HEK293 (cell line): Measurements from ENCODE around the gene HLF.

Experiments
- CTCF ChIA-PET: fragments of 350-600 bp; formaldehyde crosslinking; extraction: SDS; loops from one replicate; lab custom pipeline; 2021; ENCODE audit warnings: antibody characterized with exemption; lab: Yijun Ruan, JAX
- POLR2A ChIA-PET: fragments of 300-600 bp; formaldehyde crosslinking; extraction: SDS; loops from one replicate; lab custom pipeline; 2020; ENCODE audit warnings: antibody characterized with exemption, inconsistent platforms; lab: Yijun Ruan, JAX
- H3K27ac ChIP-seq: fragments of 200-500 bp; sonication (Bioruptor generic); 2 replicates; pipeline ENCODE4 v1.5.1; 2014; ENCODE audit warnings: low read depth, low read length, control low read depth, inconsistent platforms; ENCODE audit errors: extremely low read depth
- H3K36me3 ChIP-seq, 2 experiments: fragments of 200-500 bp in 1 of 2; sonication (Bioruptor generic) in 1 of 2; 1 replicate in 1 of 2; 2 replicates in 1 of 2; pipeline ENCODE4 v1.5.1; 2014 to 2017; ENCODE audit warnings: inconsistent platforms in 2 of 2, low read length in 2 of 2; ENCODE audit not compliant: control insufficient read depth in 2 of 2, insufficient read depth in 1 of 2
- H3K4me1 ChIP-seq: fragments of 200-500 bp; sonication (Bioruptor generic); 2 replicates; pipeline ENCODE4 v1.5.1; 2014; ENCODE audit warnings: mild to moderate bottlenecking, low read length, inconsistent platforms; ENCODE audit not compliant: control insufficient read depth, insufficient read depth
- H3K4me3 ChIP-seq: 2 replicates; pipeline ENCODE4 v1.5.1; 2011; ENCODE audit warnings: low read depth, mild to moderate bottlenecking, control low read depth, low read length, moderate library complexity
- H3K9me3 ChIP-seq: fragments of 200-500 bp; sonication (Bioruptor generic); 2 replicates; pipeline ENCODE4 v1.5.1; 2014; ENCODE audit warnings: low read depth, low read length, inconsistent platforms; ENCODE audit not compliant: control insufficient read depth, insufficient read depth
- BCL11B ChIP-seq: fragments of 450-650 bp; formaldehyde crosslinking; IDR thresholded peaks from 2 replicates; pipeline ENCODE4 v1.5.1; 2016; ENCODE audit warnings: low read depth, missing biosample characterization, missing genetic modification characterization
- HOXA7 ChIP-seq: sonication (generic); formaldehyde crosslinking; IDR thresholded peaks from 2 replicates; pipeline ENCODE4 v1.8.1; 2022; ENCODE audit warnings: missing genetic modification reagents, borderline replicate concordance
- OSR2 ChIP-seq: fragments of 450-650 bp; formaldehyde crosslinking; IDR thresholded peaks from 2 replicates; pipeline ENCODE4 v1.5.1; 2016; ENCODE audit warnings: missing biosample characterization, missing genetic modification characterization
- ZBTB1 ChIP-seq: fragments of 450-650 bp; formaldehyde crosslinking; IDR thresholded peaks from 2 replicates; pipeline ENCODE4 v1.5.1; 2016; ENCODE audit warnings: missing biosample characterization, missing genetic modification characterization
- ZNF146 ChIP-seq: fragments of 450-650 bp; formaldehyde crosslinking; IDR thresholded peaks from 2 replicates; pipeline ENCODE4 v1.5.1; 2016; ENCODE audit warnings: missing biosample characterization, missing genetic modification characterization
- ZNF155 ChIP-seq: fragments of 450-650 bp; formaldehyde crosslinking; IDR thresholded peaks from 2 replicates; pipeline ENCODE4 v1.5.1; 2016; ENCODE audit warnings: missing biosample characterization, missing genetic modification characterization
- ZNF169 ChIP-seq: fragments of 450-650 bp; formaldehyde crosslinking; IDR thresholded peaks from 2 replicates; pipeline ENCODE4 v1.5.1; 2016; ENCODE audit warnings: missing biosample characterization, missing genetic modification characterization
- ZNF214 ChIP-seq: fragments of 450-650 bp; formaldehyde crosslinking; IDR thresholded peaks from 2 replicates; pipeline ENCODE4 v1.5.1; 2017; ENCODE audit warnings: missing biosample characterization, mild to moderate bottlenecking, missing genetic modification characterization, borderline replicate concordance
- ZNF221 ChIP-seq: fragments of 450-650 bp; formaldehyde crosslinking; IDR thresholded peaks from 2 replicates; pipeline ENCODE4 v1.5.1; 2017; ENCODE audit warnings: missing biosample characterization, missing genetic modification characterization, borderline replicate concordance
- ZNF248 ChIP-seq: fragments of 450-650 bp; formaldehyde crosslinking; IDR thresholded peaks from 2 replicates; pipeline ENCODE4 v1.5.1; 2017; ENCODE audit warnings: missing biosample characterization, missing genetic modification characterization
- ZNF292 ChIP-seq: fragments of 450-650 bp; formaldehyde crosslinking; IDR thresholded peaks from 2 replicates; pipeline ENCODE4 v1.5.1; 2016; ENCODE audit warnings: low read depth, missing biosample characterization, missing genetic modification characterization, borderline replicate concordance
- ZNF311 ChIP-seq: fragments of 450-650 bp; formaldehyde crosslinking; IDR thresholded peaks from 2 replicates; pipeline ENCODE4 v1.5.1; 2017; ENCODE audit warnings: missing biosample characterization, missing genetic modification characterization, borderline replicate concordance
- ZNF362 ChIP-seq: fragments of 450-650 bp; formaldehyde crosslinking; IDR thresholded peaks from 2 replicates; pipeline ENCODE4 v1.5.1; 2016; ENCODE audit warnings: missing biosample characterization, missing genetic modification characterization
- ZNF426 ChIP-seq: fragments of 450-650 bp; formaldehyde crosslinking; IDR thresholded peaks from 2 replicates; pipeline ENCODE4 v1.5.1; 2017; ENCODE audit warnings: missing biosample characterization, missing genetic modification characterization, mild to moderate bottlenecking, inconsistent platforms, moderate library complexity
- ZNF548 ChIP-seq: fragments of 450-650 bp; formaldehyde crosslinking; IDR thresholded peaks from 2 replicates; pipeline ENCODE4 v1.5.1; 2016; ENCODE audit warnings: missing biosample characterization, missing genetic modification characterization
- ZNF624 ChIP-seq: fragments of 450-650 bp; formaldehyde crosslinking; IDR thresholded peaks from 2 replicates; pipeline ENCODE4 v1.5.1; 2017; ENCODE audit warnings: missing biosample characterization, missing genetic modification characterization
- ZNF677 ChIP-seq: fragments of 450-650 bp; IDR thresholded peaks from 2 replicates; pipeline ENCODE4 v1.5.0; 2018; ENCODE audit warnings: missing biosample characterization, mild to moderate bottlenecking, missing genetic modification characterization, moderate library complexity
- ZNF701 ChIP-seq: fragments of 450-650 bp; formaldehyde crosslinking; IDR thresholded peaks from 2 replicates; pipeline ENCODE4 v1.5.1; 2016; ENCODE audit warnings: missing biosample characterization, missing genetic modification characterization
- ZNF704 ChIP-seq: fragments of 450-650 bp; formaldehyde crosslinking; IDR thresholded peaks from 2 replicates; pipeline ENCODE4 v1.5.1; 2016; ENCODE audit warnings: missing biosample characterization, missing genetic modification characterization
- ZNF707 ChIP-seq: fragments of 450-650 bp; formaldehyde crosslinking; IDR thresholded peaks from 2 replicates; pipeline ENCODE4 v1.5.1; 2016; ENCODE audit warnings: missing biosample characterization, missing genetic modification characterization
- ZNF843 ChIP-seq: fragments of 450-650 bp; formaldehyde crosslinking; IDR thresholded peaks from 2 replicates; pipeline ENCODE4 v1.5.1; 2016; ENCODE audit warnings: missing biosample characterization, missing genetic modification characterization
- ZSCAN4 ChIP-seq: fragments of 450-650 bp; formaldehyde crosslinking; IDR thresholded peaks from 2 replicates; pipeline ENCODE4 v1.5.1; 2017; ENCODE audit warnings: missing biosample characterization, missing genetic modification characterization
- TF ChIP-seq, protein P1 (sequence below): fragments of 450-650 bp; formaldehyde crosslinking; IDR thresholded peaks from 2 replicates; pipeline ENCODE4 v1.5.1; 2016; ENCODE audit warnings: missing biosample characterization, missing genetic modification characterization
- TF ChIP-seq, protein P2 (sequence below): fragments of 450-650 bp; formaldehyde crosslinking; IDR thresholded peaks from 2 replicates; pipeline ENCODE4 v1.5.1; 2016; ENCODE audit warnings: missing biosample characterization, missing genetic modification characterization
- TF ChIP-seq, protein P3 (sequence below): fragments of 450-650 bp; formaldehyde crosslinking; IDR thresholded peaks from 2 replicates; pipeline ENCODE4 v1.5.1; 2016; ENCODE audit warnings: missing biosample characterization, missing genetic modification characterization
- TF ChIP-seq, protein P4 (sequence below): fragments of 450-650 bp; formaldehyde crosslinking; IDR thresholded peaks from 2 replicates; pipeline ENCODE4 v1.5.1; 2016; ENCODE audit warnings: missing biosample characterization, missing genetic modification characterization, borderline replicate concordance

Gene HLF

DNA sequence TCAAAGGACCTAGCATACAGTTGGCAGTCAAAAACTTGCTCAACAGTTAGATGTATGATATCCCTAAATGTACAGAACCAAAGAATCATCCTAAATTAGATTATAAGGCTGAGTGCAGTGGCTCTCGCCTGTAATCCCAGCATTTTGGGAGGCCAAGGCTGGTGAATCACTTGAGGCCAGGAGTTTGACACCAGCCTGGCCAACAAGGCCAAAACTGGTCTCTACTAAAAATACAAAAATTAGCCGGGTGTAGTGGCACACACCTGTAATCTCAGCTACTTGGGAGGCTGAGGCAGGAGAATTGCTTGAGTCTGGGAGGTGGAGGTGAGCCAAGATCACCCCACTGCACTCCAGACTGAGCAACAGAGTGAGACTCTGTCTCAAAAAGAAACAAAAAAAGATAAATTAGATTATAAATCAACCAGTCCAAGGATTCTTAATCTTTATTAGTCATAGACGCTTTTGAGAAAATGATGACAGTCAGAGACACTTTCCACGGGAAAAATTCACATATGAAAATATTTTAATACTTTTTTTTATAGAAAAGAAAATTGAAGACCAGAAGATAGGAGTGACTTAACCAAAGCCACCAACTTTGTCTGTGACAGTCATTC, 79.2 kb downstream of the HLF start:
- Histone ChIP-seq H3K4me1 (no peaks in the 10 kb centered on the region), H3K36me3 (no peaks in the 10 kb centered on the region), H3K9me3 (no peaks in the 10 kb centered on the region), H3K27ac (no peak overlapping the region), H3K4me3 (no peak overlapping the region)
- no peak for TF ChIP-seq ZNF677 (tag by site-specific recombination)
- TF ChIP-seq ZSCAN4 (tag by site-specific recombination) = no peak
- TF ChIP-seq ZNF169 (tag by site-specific recombination) = no peak
- TF ChIP-seq, protein P1, sequence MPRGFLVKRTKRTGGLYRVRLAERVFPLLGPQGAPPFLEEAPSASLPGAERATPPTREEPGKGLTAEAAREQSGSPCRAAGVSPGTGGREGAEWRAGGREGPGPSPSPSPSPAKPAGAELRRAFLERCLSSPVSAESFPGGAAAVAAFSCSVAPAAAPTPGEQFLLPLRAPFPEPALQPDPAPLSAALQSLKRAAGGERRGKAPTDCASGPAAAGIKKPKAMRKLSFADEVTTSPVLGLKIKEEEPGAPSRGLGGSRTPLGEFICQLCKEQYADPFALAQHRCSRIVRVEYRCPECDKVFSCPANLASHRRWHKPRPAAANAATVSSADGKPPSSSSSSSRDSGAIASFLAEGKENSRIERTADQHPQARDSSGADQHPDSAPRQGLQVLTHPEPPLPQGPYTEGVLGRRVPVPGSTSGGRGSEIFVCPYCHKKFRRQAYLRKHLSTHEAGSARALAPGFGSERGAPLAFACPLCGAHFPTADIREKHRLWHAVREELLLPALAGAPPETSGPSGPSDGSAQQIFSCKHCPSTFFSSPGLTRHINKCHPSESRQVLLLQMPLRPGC = no peak
- TF ChIP-seq ZNF292 (tag by site-specific recombination) = no peak
- no peak for TF ChIP-seq ZNF146 (tag by site-specific recombination)
- TF ChIP-seq, protein P2, sequence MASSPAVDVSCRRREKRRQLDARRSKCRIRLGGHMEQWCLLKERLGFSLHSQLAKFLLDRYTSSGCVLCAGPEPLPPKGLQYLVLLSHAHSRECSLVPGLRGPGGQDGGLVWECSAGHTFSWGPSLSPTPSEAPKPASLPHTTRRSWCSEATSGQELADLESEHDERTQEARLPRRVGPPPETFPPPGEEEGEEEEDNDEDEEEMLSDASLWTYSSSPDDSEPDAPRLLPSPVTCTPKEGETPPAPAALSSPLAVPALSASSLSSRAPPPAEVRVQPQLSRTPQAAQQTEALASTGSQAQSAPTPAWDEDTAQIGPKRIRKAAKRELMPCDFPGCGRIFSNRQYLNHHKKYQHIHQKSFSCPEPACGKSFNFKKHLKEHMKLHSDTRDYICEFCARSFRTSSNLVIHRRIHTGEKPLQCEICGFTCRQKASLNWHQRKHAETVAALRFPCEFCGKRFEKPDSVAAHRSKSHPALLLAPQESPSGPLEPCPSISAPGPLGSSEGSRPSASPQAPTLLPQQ (tag by site-specific recombination) = no peak
- no peak for TF ChIP-seq ZBTB1 (tag by site-specific recombination)
- TF ChIP-seq ZNF248 = no peak
- no peak for TF ChIP-seq ZNF221 (tag by site-specific recombination)
- TF ChIP-seq HOXA7 = no peak
- ChIA-PET CTCF (interaction anchor here (0.5 to 7.8 kb wide), 4 partner anchors 13 to 563 kb away, joined by 3 to 106 read pairs (median 6); no protein-coding TSS in a partner anchor), POLR2A (no interaction called here)

DNA sequence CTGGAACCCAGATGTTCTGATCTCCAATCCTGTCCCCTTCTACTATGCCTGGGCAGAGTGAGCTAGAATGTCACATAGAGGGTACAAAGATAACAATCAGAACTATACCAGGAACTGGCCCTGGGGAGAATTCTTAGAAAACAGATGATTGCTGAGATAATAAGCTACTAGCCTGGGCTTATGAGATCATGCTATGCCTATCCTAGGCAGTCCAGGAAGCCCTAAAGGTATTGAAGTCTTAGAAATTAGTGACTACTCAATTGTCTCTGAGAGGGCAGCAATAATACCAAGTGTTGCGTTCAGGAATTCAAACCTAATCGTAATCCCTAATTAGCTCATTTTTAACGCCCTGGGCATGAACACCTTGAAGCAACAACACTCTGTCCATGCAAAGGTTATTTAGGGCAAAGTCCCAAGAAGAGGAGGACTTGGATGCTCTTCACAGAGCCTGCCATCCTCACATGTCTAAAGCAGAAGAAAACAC, 79.8 kb downstream of the HLF start:
- POLR2A ChIA-PET = no interaction called here
- CTCF ChIA-PET = interaction anchor here (0.5 to 7.8 kb wide), 5 partner anchors 12 to 563 kb away, joined by 3 to 106 read pairs (median 4); no protein-coding TSS in a partner anchor
- TF ChIP-seq, protein P3, sequence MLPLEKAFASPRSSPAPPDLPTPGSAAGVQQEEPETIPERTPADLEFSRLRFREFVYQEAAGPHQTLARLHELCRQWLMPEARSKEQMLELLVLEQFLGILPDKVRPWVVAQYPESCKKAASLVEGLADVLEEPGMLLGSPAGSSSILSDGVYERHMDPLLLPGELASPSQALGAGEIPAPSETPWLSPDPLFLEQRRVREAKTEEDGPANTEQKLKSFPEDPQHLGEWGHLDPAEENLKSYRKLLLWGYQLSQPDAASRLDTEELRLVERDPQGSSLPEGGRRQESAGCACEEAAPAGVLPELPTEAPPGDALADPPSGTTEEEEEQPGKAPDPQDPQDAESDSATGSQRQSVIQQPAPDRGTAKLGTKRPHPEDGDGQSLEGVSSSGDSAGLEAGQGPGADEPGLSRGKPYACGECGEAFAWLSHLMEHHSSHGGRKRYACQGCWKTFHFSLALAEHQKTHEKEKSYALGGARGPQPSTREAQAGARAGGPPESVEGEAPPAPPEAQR (tag by site-specific recombination) = no peak
- TF ChIP-seq ZNF155 (tag by site-specific recombination) (no peak), OSR2 (tag by site-specific recombination) (no peak), ZNF311 (tag by site-specific recombination) (no peak), ZNF362 (tag by site-specific recombination) (no peak), ZNF701 (tag by site-specific recombination) (no peak), ZNF704 (tag by site-specific recombination) (no peak), ZNF624 (no peak), ZNF548 (no peak), ZNF214 (tag by site-specific recombination) (no peak), BCL11B (tag by site-specific recombination) (no peak), ZNF426 (tag by site-specific recombination) (no peak), ZNF707 (tag by site-specific recombination) (no peak), ZNF843 (tag by site-specific recombination) (no peak)
- TF ChIP-seq, protein P4, sequence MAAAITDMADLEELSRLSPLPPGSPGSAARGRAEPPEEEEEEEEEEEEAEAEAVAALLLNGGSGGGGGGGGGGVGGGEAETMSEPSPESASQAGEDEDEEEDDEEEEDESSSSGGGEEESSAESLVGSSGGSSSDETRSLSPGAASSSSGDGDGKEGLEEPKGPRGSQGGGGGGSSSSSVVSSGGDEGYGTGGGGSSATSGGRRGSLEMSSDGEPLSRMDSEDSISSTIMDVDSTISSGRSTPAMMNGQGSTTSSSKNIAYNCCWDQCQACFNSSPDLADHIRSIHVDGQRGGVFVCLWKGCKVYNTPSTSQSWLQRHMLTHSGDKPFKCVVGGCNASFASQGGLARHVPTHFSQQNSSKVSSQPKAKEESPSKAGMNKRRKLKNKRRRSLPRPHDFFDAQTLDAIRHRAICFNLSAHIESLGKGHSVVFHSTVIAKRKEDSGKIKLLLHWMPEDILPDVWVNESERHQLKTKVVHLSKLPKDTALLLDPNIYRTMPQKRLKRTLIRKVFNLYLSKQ (tag by site-specific recombination) = no peak

More for the DNA sequence above, 79.8 kb downstream of the HLF start:
- no peaks in the 10 kb centered on the region for H3K36me3 ChIP-seq
- H3K27ac ChIP-seq = no peak overlapping the region
- H3K4me1 ChIP-seq = no peaks in the 10 kb centered on the region
- H3K4me3 ChIP-seq = no peak overlapping the region
- H3K9me3 ChIP-seq = no peaks in the 10 kb centered on the region
